GM12874 (cell line): ENCODE measurements around the gene SCAMP4.

ENCODE experiments used
- TF ChIP-seq, protein P1 (sequence below): IDR thresholded peaks from 2 replicates; pipeline ENCODE4 v1.5.1; 2011; ENCODE audit warnings: low read depth, mild to moderate bottlenecking, control low read depth, low read length, moderate library complexity; ENCODE audit not compliant: insufficient read depth

The SCAMP4 gene

GRCh38 chr19:1949304-1950101 is 44.3 kb downstream of the SCAMP4 start:
- TF ChIP-seq, protein P1, sequence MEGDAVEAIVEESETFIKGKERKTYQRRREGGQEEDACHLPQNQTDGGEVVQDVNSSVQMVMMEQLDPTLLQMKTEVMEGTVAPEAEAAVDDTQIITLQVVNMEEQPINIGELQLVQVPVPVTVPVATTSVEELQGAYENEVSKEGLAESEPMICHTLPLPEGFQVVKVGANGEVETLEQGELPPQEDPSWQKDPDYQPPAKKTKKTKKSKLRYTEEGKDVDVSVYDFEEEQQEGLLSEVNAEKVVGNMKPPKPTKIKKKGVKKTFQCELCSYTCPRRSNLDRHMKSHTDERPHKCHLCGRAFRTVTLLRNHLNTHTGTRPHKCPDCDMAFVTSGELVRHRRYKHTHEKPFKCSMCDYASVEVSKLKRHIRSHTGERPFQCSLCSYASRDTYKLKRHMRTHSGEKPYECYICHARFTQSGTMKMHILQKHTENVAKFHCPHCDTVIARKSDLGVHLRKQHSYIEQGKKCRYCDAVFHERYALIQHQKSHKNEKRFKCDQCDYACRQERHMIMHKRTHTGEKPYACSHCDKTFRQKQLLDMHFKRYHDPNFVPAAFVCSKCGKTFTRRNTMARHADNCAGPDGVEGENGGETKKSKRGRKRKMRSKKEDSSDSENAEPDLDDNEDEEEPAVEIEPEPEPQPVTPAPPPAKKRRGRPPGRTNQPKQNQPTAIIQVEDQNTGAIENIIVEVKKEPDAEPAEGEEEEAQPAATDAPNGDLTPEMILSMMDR: no peak

GRCh38 chr19:1950640-1951039 is 45.4 kb downstream of the SCAMP4 start:
- TF ChIP-seq, protein P1: no peak

GRCh38 chr19:1952635-1953034 is 47.4 kb downstream of the SCAMP4 start:
- TF ChIP-seq, protein P1: no peak

DNA sequence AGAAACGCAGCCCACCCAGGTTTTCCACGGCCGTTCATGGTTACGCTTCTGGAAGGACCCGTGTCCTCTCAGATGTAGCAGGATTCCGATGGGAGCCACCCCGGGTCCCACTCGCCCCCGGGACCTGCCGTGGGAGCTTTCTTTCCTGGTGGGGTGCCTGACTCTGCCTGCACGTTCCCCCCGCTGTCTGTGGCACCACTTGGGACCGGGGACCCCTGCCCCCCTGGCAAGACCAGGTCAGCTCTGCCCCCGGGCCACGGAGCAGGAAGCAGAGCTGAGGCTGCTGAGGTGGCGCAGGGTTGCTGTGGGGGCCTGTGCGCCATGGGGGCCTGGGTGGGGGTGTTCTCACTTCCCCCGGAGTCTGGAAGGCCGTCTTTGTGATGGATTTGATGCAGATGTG is 47.8 kb downstream of the SCAMP4 start:
- TF ChIP-seq, protein P1: no peak

DNA sequence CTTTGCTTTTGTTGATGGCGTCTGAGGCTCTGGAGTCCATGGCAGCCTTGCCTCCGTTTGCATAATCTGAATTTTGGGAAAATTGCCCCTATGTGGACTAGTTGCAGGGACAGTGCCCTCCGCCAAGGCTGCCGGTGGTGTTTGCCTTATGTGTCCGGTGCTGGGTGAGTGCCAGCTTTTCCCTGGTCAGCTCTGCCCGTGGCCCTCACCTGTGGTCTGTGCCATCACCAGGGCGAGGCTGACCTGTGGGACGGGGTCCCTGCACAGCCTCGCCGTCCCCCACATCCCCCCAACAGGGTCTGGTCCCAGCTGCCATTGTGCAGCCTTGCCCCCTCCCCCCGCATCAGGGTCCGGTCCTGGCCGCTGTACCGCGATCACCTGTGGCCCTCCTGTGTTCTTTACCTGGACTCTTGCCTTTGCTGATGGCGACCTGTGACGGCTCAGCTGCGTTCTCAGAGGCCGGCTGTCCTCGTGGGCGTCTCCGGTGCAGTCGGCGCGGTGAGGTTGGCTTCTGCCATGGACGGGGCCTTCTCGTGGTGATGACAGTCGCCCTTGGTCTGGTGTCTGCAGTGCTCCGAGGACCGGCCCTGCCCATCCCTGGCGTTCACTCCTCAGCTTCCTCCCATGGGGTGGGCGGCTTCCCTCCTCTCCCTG is 48.4 kb downstream of the SCAMP4 start:
- TF ChIP-seq, protein P1: no peak

DNA sequence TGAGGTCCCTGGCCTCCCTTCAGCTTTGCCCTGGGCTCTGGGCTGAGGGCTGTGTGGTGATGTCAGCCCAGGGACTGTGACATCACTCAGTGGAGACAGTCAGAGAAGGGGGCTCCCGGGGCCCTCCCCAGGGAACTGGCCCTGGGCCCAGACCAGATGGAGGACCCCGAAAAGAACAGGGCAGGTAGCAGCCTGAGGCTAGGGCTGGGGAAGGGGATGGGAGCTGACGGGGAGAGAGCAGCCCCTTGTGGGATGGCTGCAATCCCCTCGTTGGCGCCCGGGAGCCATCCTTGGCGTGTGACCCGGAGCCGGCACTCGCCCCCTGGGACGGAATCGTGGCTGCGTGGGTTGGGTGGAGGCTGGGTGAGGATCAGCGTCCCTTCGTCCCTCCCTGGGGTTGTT is 49.3 kb downstream of the SCAMP4 start:
- TF ChIP-seq, protein P1: no peak

DNA sequence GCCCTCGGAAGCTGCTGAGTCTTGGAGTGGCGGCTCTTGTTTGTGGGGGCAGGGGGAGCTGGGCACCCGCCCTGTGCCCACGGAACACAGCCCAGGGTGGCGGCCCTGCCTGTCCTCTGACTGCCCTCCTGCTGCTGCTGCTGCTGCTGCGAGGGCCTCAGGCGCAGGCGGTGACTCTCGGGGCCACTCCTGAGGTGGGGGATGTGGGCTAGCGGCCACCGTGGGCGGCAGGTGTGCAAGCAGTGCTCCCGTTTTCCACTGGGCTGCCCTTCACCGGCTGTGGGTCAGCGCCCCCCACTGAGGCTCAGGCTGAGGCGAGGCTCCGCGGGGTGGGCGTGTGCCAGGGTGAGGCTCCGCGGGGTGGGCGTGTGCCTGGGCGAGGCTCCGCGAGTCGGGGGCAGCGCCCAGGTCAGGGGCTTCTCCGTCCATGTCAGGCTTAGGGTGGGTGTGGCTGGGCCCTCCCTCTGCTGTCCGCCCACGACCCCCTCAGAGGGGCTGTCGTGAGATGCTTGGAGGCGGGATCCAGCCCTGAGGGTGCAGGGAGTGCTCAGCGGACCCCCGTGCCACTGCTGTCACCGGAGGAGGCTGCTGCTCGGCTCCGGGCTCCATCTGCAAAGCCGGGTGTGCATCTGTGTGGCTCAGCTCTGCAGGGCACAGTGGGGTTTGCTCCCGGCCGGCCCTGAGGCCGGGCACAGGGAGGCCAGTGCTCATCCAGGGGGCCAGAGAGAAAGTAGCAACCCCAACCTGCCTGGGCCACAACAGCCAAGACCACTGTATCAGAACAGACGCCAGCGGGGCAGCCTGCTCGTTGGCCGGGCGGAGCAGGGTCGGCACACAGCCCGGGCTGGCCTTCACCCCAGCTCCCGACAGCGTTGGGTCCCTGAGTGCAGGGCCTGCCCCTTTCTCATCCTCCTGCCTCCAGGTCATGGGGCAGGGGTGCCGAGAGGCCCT is 50.2 kb downstream of the SCAMP4 start:
- TF ChIP-seq, protein P1: no peak
